ENCODE results near the gene TRIM10. TPM values are rescaled to one million over a fixed set of nuclear protein-coding genes. Genes with fewer than 3 reads are reported as not detected.

Gene TRIM10
- total RNA-seq, 1 donor from 2014 or later, result not detected

DNA sequence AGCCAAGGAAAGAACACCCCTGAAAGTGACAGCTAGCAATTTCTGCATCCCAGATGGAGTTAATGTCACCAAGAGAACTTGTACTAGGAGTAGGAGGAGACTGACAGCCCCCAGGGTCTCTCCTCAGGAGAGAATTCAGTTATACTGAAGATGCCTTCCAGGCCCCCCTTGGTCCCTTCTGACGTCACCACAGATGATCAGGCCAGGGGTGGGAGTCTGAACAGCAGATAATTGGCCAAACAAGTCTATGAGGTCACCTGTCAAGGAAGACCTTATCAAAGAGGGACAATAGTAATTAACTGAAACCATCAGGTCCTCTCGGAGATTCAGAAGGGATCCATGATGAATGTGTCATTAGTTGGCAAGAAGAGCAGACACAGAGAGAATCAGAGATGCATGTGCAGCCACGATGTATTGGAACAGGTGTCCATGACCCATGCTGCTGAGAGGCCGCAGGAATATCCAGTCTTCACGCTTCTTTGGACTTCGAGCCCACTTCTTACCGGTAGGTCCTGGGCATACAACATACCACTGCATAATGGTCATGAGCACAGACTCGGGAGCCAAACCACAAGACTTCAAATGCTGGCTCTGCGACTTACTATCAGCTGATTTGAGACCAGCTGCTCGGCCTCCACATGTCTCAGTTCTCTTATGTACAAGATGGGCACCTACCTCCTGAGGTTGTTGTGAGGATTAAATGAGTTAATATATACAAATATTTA lies 10.2 kb downstream of the TRIM10 start:
- Mint-ChIP-seq H3K36me3 (ENCODE audit: unreplicated experiment) (no peaks in the 10 kb centered on the region), H3K27ac (ENCODE audit: unreplicated experiment) (no peak overlapping the region), H3K9me3 (ENCODE audit: unreplicated experiment) (peaks cover 4% of the 10 kb centered on the region), H3K4me1 (ENCODE audit: low read depth, unreplicated experiment) (peaks cover 3% of the 10 kb centered on the region), H3K27me3 (ENCODE audit: unreplicated experiment) (peaks cover 5% of the 10 kb centered on the region), H3K4me3 (ENCODE audit: unreplicated experiment) (no peak overlapping the region)
- TF ChIP-seq, protein P1, sequence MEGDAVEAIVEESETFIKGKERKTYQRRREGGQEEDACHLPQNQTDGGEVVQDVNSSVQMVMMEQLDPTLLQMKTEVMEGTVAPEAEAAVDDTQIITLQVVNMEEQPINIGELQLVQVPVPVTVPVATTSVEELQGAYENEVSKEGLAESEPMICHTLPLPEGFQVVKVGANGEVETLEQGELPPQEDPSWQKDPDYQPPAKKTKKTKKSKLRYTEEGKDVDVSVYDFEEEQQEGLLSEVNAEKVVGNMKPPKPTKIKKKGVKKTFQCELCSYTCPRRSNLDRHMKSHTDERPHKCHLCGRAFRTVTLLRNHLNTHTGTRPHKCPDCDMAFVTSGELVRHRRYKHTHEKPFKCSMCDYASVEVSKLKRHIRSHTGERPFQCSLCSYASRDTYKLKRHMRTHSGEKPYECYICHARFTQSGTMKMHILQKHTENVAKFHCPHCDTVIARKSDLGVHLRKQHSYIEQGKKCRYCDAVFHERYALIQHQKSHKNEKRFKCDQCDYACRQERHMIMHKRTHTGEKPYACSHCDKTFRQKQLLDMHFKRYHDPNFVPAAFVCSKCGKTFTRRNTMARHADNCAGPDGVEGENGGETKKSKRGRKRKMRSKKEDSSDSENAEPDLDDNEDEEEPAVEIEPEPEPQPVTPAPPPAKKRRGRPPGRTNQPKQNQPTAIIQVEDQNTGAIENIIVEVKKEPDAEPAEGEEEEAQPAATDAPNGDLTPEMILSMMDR (IDR thresholded peaks at IDR 0.05; ENCODE audit: partially characterized antibody, unreplicated experiment), result no peak
- no peak for DNase-seq

DNA sequence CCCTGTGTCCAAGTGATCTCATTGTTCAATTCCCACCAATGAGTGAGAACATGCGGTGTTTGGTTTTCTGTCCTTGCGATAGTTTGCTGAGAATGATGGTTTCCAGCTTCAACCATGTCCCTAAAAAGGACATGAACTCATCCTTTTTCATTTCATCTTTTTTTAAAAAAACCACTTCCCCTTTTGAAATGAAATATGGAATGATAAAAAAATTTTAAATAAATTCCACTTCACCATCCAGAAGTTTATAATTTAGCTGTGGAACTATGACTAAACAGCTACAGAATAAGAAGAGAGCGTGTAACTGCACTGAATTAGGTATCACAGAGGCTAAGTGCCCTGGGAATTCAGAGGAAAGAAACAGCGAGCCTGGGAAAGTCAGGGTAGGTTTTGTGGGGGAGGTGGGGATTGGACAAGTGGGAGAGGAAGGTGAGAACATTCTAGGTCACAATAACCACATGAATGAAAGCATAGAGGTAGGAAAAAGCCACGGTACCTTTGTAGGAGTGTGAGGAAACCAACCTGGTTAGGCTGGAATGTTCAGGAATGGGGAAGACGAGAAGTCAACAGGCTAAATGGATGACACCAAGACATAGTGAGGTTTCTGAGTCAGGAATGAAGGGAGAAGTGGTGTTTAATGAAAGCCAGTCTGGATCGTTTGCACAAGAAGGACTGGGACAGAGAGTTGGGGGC lies 11.0 kb downstream of the TRIM10 start:
- Mint-ChIP-seq H3K27me3 (ENCODE audit: unreplicated experiment) (peaks cover 5% of the 10 kb centered on the region), H3K36me3 (ENCODE audit: unreplicated experiment) (no peaks in the 10 kb centered on the region), H3K4me3 (ENCODE audit: unreplicated experiment) (no peak overlapping the region), H3K4me1 (ENCODE audit: low read depth, unreplicated experiment) (peaks cover 6% of the 10 kb centered on the region), H3K27ac (ENCODE audit: unreplicated experiment) (no peak overlapping the region), H3K9me3 (ENCODE audit: unreplicated experiment) (peaks cover 5% of the 10 kb centered on the region)
- DNase-seq, result no peak
- TF ChIP-seq, protein P1 (IDR thresholded peaks at IDR 0.05; ENCODE audit: partially characterized antibody, unreplicated experiment), result no peak

DNA sequence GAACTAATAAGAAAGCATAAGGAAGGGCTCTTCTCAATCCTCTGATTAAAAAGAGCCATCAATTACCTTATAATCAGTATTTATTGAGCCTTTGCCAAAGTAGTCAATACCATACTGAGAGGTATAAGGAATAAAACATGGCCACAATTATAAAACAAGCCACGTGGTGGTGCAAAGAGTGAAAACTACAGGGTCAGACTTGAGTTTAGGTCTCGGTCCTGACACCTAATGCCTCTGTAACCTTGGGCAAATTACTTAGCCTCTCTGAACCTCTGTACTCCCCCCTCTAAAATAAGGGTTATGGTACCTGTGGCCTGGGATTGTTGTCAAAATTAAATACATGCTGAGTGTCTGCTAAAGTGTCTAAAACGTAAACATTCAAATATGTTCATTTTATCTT lies 11.8 kb downstream of the TRIM10 start:
- no peak for DNase-seq
- peaks cover 3% of the 10 kb centered on the region for H3K4me1 Mint-ChIP-seq (ENCODE audit: low read depth, unreplicated experiment)
- no peak overlapping the region for H3K27ac Mint-ChIP-seq (ENCODE audit: unreplicated experiment)
- peaks cover 5% of the 10 kb centered on the region for H3K27me3 Mint-ChIP-seq (ENCODE audit: unreplicated experiment)
- no peak overlapping the region for H3K4me3 Mint-ChIP-seq (ENCODE audit: unreplicated experiment)
- H3K9me3 Mint-ChIP-seq (ENCODE audit: unreplicated experiment), result peaks cover 5% of the 10 kb centered on the region
- TF ChIP-seq, protein P1 (IDR thresholded peaks at IDR 0.05; ENCODE audit: partially characterized antibody, unreplicated experiment), result no peak
- no peaks in the 10 kb centered on the region for H3K36me3 Mint-ChIP-seq (ENCODE audit: unreplicated experiment)

DNA sequence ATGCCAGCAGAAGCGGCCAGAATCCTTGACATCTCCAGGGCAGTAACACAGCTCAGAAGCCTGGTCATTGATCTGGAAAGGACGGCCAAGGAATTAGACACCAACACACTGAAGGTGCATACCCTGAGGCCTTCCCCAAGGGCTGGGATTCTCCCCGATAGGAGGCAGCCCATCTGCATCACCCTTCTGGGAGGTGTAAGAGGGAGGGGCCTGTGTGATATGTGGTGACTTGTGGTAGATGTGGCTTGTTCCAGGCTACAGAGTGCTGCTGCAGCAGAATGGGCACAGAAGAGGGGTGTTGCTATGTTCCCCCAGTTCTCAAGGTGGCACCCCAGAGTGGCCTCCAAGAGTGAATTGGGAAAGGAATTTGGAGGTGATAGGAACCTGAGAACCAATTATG lies 13.9 kb downstream of the TRIM10 start:
- no peak for DNase-seq
- Mint-ChIP-seq H3K36me3 (ENCODE audit: unreplicated experiment) (no peaks in the 10 kb centered on the region), H3K4me3 (ENCODE audit: unreplicated experiment) (no peak overlapping the region)

More for the DNA sequence above, 13.9 kb downstream of the TRIM10 start:
- Mint-ChIP-seq H3K9me3 (ENCODE audit: unreplicated experiment) (peaks cover 2% of the 10 kb centered on the region), H3K4me1 (ENCODE audit: low read depth, unreplicated experiment) (peaks cover 3% of the 10 kb centered on the region), H3K27me3 (ENCODE audit: unreplicated experiment) (no peaks in the 10 kb centered on the region), H3K27ac (ENCODE audit: unreplicated experiment) (no peak overlapping the region)
- TF ChIP-seq, protein P1 (IDR thresholded peaks at IDR 0.05; ENCODE audit: partially characterized antibody, unreplicated experiment), result no peak
